Glutamatergic neuron (in vitro differentiated cells): ENCODE measurements around the gene THADA. TPM values are rescaled to one million over a fixed set of nuclear protein-coding genes. Genes with fewer than 3 reads are reported as not detected.

ENCODE experiments used
- DNase-seq: peaks from one replicate; pipeline ENCODE4 v3.0.0; 2022
- H3K27ac Mint-ChIP-seq: one replicate; pipeline ENCODE4 v1.8.0; 2020; ENCODE audit warnings: mild to moderate bottlenecking, mixed read lengths, inconsistent platforms; ENCODE audit not compliant: unreplicated experiment
- H3K27me3 Mint-ChIP-seq: one replicate; pipeline ENCODE4 v1.8.0; 2020; ENCODE audit warnings: mild to moderate bottlenecking, moderate library complexity, mixed read lengths, inconsistent platforms; ENCODE audit not compliant: unreplicated experiment
- H3K36me3 Mint-ChIP-seq: one replicate; pipeline ENCODE4 v1.8.0; 2020; ENCODE audit warnings: mild to moderate bottlenecking, mixed read lengths, inconsistent platforms; ENCODE audit not compliant: unreplicated experiment
- H3K4me1 Mint-ChIP-seq: one replicate; pipeline ENCODE4 v1.8.0; 2020; ENCODE audit warnings: mild to moderate bottlenecking, low read depth, mixed read lengths, inconsistent platforms; ENCODE audit not compliant: unreplicated experiment
- H3K4me3 Mint-ChIP-seq: one replicate; pipeline ENCODE4 v1.8.0; 2020; ENCODE audit warnings: mild to moderate bottlenecking, mixed read lengths, inconsistent platforms; ENCODE audit not compliant: unreplicated experiment
- H3K9me3 Mint-ChIP-seq: one replicate; pipeline ENCODE4 v1.8.0; 2020; ENCODE audit warnings: mild to moderate bottlenecking, moderate library complexity, mixed read lengths, inconsistent platforms; ENCODE audit not compliant: unreplicated experiment
- total RNA-seq: library from RNA; stranded (reverse); fragmentation: NEBNext Ultra II Directional; extraction: Animal tissue kit (Norgen Biotek cat#: 25700); gene quantifications from one replicate; pipeline ENCODE4 v1.2.1, GENCODE V29; 2021; ENCODE audit not compliant: unreplicated experiment
- TF ChIP-seq, protein P1 (sequence below): fragments of 200-600 bp; sonication (generic); IDR thresholded peaks from one replicate; pipeline ENCODE4 v1.5.0; 2021; ENCODE audit not compliant: partially characterized antibody, unreplicated experiment

THADA gene
- total RNA-seq, 1 donor from 2014 or later: 15.0 TPM

GRCh38 chr2:43346602-43347567 lies 249.0 kb downstream of the THADA start:
- TF ChIP-seq, protein P1, sequence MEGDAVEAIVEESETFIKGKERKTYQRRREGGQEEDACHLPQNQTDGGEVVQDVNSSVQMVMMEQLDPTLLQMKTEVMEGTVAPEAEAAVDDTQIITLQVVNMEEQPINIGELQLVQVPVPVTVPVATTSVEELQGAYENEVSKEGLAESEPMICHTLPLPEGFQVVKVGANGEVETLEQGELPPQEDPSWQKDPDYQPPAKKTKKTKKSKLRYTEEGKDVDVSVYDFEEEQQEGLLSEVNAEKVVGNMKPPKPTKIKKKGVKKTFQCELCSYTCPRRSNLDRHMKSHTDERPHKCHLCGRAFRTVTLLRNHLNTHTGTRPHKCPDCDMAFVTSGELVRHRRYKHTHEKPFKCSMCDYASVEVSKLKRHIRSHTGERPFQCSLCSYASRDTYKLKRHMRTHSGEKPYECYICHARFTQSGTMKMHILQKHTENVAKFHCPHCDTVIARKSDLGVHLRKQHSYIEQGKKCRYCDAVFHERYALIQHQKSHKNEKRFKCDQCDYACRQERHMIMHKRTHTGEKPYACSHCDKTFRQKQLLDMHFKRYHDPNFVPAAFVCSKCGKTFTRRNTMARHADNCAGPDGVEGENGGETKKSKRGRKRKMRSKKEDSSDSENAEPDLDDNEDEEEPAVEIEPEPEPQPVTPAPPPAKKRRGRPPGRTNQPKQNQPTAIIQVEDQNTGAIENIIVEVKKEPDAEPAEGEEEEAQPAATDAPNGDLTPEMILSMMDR: no peak
- Mint-ChIP-seq H3K4me3 (no peak overlapping the region), H3K27me3 (no peaks in the 10 kb centered on the region)

DNA sequence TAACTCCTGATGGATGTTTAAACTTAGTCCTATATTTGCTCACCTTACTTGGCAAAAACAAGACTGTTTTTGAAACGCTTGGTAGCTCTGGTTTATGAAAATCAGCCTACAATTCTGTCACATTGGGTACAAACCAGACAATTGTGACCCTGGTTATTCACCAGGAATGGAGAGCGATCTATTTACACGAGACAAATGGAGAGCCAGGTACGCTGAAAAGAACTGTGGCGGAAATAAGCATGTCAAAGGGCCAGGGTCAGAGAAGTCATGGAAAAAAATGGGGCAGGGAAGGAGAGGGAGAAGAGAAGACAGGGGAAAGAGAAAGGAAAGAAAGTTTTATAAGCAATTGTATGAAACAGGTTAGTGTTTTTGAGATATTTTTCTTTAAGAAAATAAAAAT lies 250.0 kb downstream of the THADA start:
- Mint-ChIP-seq H3K36me3 (no peaks in the 10 kb centered on the region), H3K9me3 (peaks cover 2% of the 10 kb centered on the region), H3K27me3 (no peaks in the 10 kb centered on the region), H3K4me3 (no peak overlapping the region), H3K4me1 (peaks cover 15% of the 10 kb centered on the region), H3K27ac (no peak overlapping the region)
- DNase-seq: no peak
- TF ChIP-seq, protein P1: no peak

More at GRCh38 chr2:43346602-43347567, 249.0 kb downstream of the THADA start:
- Mint-ChIP-seq H3K9me3 (peaks cover 4% of the 10 kb centered on the region), H3K4me1 (peaks cover 15% of the 10 kb centered on the region), H3K36me3 (no peaks in the 10 kb centered on the region), H3K27ac (no peak overlapping the region)
- DNase-seq: no peak

DNA sequence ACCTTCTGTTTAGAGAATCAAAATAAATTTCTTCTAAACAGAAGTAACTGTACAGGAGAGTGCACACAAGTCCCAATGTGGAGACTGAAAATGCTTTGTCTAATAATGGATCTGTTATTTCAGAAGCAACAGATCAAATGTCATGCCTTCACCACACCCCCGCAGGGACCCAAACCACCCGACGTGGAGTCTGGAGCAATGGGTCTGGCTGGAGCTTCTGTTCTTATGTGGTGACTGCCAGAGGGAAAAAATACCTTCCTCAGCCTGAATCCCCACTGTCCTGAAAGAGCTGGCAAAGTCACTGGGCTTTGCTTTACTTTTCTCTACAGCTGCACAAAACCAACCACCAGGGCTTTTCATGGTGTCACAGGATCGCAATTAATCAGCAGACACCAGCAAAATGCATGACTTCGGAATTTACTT lies 250.4 kb downstream of the THADA start:
- Mint-ChIP-seq H3K27ac (no peak overlapping the region), H3K27me3 (no peaks in the 10 kb centered on the region), H3K4me1 (peaks cover 15% of the 10 kb centered on the region), H3K36me3 (no peaks in the 10 kb centered on the region), H3K9me3 (peaks cover 2% of the 10 kb centered on the region), H3K4me3 (no peak overlapping the region)
- TF ChIP-seq, protein P1: no peak
- no peak for DNase-seq

DNA sequence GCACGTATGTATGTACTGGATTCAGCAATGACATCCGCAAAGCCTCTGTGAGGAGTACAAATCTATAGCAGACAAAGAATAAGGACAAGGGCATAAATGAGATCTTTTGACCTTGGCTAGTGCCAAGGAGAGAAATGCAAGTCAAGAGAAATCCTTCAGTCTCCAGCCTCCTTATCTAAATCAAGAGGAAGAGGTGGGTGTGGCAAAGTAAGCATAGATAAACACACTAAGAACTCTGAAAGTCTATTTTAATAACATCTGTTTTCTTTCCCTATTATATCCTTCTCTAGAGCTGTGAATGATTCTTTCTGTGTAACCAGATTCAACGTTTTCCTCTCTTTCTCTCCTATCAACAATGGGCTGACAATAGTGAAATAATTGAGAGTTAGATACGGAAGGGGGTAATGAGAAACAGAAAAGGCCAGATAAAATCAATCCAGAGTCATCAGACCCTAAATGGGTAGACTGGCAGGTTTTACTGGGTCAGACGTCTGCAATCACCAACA lies 250.9 kb downstream of the THADA start:
- DNase-seq: no peak
- H3K4me1 Mint-ChIP-seq: peaks cover 15% of the 10 kb centered on the region
- no peak overlapping the region for H3K27ac Mint-ChIP-seq
- H3K4me3 Mint-ChIP-seq: no peak overlapping the region
- TF ChIP-seq, protein P1: no peak
- no peaks in the 10 kb centered on the region for H3K27me3 Mint-ChIP-seq
- no peaks in the 10 kb centered on the region for H3K36me3 Mint-ChIP-seq
- H3K9me3 Mint-ChIP-seq: peaks cover 2% of the 10 kb centered on the region
